Activated T-cell treated with anti-CD3 and anti-CD28 coated beads, Interleukin-2, amount 50 U/mL, for 4 hours (primary cell): ENCODE data around the gene TPP2. TPM values are rescaled to one million over a fixed set of nuclear protein-coding genes. Genes with fewer than 3 reads are reported as not detected.

Source experiments
- ATAC-seq, 2 donors: fragments of 200-7000 bp; cut with Tn5 transposase; one replicate each; pipeline ENCODE4 v1.10.0; 2021
- DNase-seq: peaks from one replicate; pipeline ENCODE4 v3.0.0-alpha.2; 2020
- H3K27me3 Mint-ChIP-seq: one replicate; pipeline ENCODE4 v1.8.0; 2021; ENCODE audit warnings: low read depth, mixed read lengths
- H3K36me3 Mint-ChIP-seq: one replicate; pipeline ENCODE4 v1.8.0; 2022; ENCODE audit warnings: mixed read lengths; ENCODE audit not compliant: insufficient read depth
- H3K4me1 Mint-ChIP-seq: one replicate; pipeline ENCODE4 v1.8.0; 2021; ENCODE audit warnings: low read depth, mixed read lengths
- H3K4me3 Mint-ChIP-seq: one replicate; pipeline ENCODE4 v1.8.0; 2021; ENCODE audit warnings: mild to moderate bottlenecking, moderate library complexity, mixed read lengths
- H3K9me3 Mint-ChIP-seq: one replicate; pipeline ENCODE4 v1.8.0; 2021; ENCODE audit warnings: mixed read lengths
- total RNA-seq, 3 donors: library from RNA; stranded (reverse); gene quantifications; one replicate each; pipeline ENCODE4 v1.2.1, GENCODE V29; 2021

Gene TPP2
- total RNA-seq, result 10 to 100 TPM; 57.7 to 62.0 (median 58.6) TPM

GRCh38 chr13:102596147-102597028, at the start of gene TPP2:
TSS of gene TPP2 (plus strand) at chr13:102596986. CDS start at chr13:102597039, 53 bp downstream.
- H3K4me3 Mint-ChIP-seq, result peak within 1 kb of the TSS; percentile 99
- H3K4me1 Mint-ChIP-seq, result peaks cover 63% of the 10 kb centered on the region
- no peaks in the 10 kb centered on the region for H3K9me3 Mint-ChIP-seq
- DNase-seq (peak; percentile 99), ATAC-seq (peak; percentile 90 to 93)
- H3K27me3 Mint-ChIP-seq, result no peaks in the 10 kb centered on the region
- peaks cover 6% of the 10 kb centered on the region for H3K36me3 Mint-ChIP-seq

GRCh38 chr13:102548811-102549210, 48.0 kb upstream of the TPP2 start:
- Mint-ChIP-seq H3K4me1 (no peaks in the 10 kb centered on the region), H3K27me3 (peaks cover 13% of the 10 kb centered on the region), H3K36me3 (no peaks in the 10 kb centered on the region), H3K9me3 (no peaks in the 10 kb centered on the region), H3K4me3 (no peak overlapping the region)
- no peak for ATAC-seq
- DNase-seq, result no peak

- Mint-ChIP-seq H3K36me3 (no peaks in the 10 kb centered on the region), H3K4me1 (no peaks in the 10 kb centered on the region), H3K9me3 (no peaks in the 10 kb centered on the region), H3K27me3 (peaks cover 11% of the 10 kb centered on the region), H3K4me3 (no peak overlapping the region)
- DNase-seq (no peak), ATAC-seq (no peak)
These were observed 46.3 kb upstream of the TPP2 start for GRCh38 chr13:102550507-102550906.

GRCh38 chr13:102555914-102556553, 40.8 kb upstream of the TPP2 start:
- Mint-ChIP-seq H3K9me3 (no peaks in the 10 kb centered on the region), H3K36me3 (no peaks in the 10 kb centered on the region), H3K27me3 (peaks cover 3% of the 10 kb centered on the region), H3K4me1 (no peaks in the 10 kb centered on the region), H3K4me3 (no peak overlapping the region)
- ATAC-seq (peak in 1 of 2 donors; percentile 40), DNase-seq (no peak)

GRCh38 chr13:102556806-102557205, 40.0 kb upstream of the TPP2 start:
- Mint-ChIP-seq H3K9me3 (no peaks in the 10 kb centered on the region), H3K36me3 (no peaks in the 10 kb centered on the region), H3K27me3 (peaks cover 3% of the 10 kb centered on the region), H3K4me1 (no peaks in the 10 kb centered on the region), H3K4me3 (no peak overlapping the region)
- ATAC-seq (no peak), DNase-seq (no peak)

- no peak for DNase-seq
- peaks cover 3% of the 10 kb centered on the region for H3K27me3 Mint-ChIP-seq
- ATAC-seq, result no peak
- no peaks in the 10 kb centered on the region for H3K4me1 Mint-ChIP-seq
- H3K4me3 Mint-ChIP-seq, result no peak overlapping the region
- H3K9me3 Mint-ChIP-seq, result peaks cover 9% of the 10 kb centered on the region
- no peaks in the 10 kb centered on the region for H3K36me3 Mint-ChIP-seq
These were observed 38.8 kb upstream of the TPP2 start for GRCh38 chr13:102558029-102558428.

- Mint-ChIP-seq H3K27me3 (peaks cover 12% of the 10 kb centered on the region), H3K4me1 (no peaks in the 10 kb centered on the region), H3K4me3 (no peak overlapping the region), H3K36me3 (no peaks in the 10 kb centered on the region), H3K9me3 (peaks cover 9% of the 10 kb centered on the region)
- no peak for DNase-seq
- no peak for ATAC-seq
These were observed 34.9 kb upstream of the TPP2 start for GRCh38 chr13:102561933-102562332.

GRCh38 chr13:102563267-102563666, 33.5 kb upstream of the TPP2 start:
- ATAC-seq (no peak), DNase-seq (no peak)
- Mint-ChIP-seq H3K27me3 (peaks cover 20% of the 10 kb centered on the region), H3K36me3 (no peaks in the 10 kb centered on the region), H3K9me3 (peaks cover 9% of the 10 kb centered on the region), H3K4me1 (no peaks in the 10 kb centered on the region), H3K4me3 (no peak overlapping the region)

GRCh38 chr13:102564564-102564963, 32.2 kb upstream of the TPP2 start:
- H3K4me3 Mint-ChIP-seq, result no peak overlapping the region
- H3K4me1 Mint-ChIP-seq, result no peaks in the 10 kb centered on the region
- no peak for DNase-seq
- no peaks in the 10 kb centered on the region for H3K36me3 Mint-ChIP-seq
- ATAC-seq, result no peak
- peaks cover 9% of the 10 kb centered on the region for H3K9me3 Mint-ChIP-seq
- H3K27me3 Mint-ChIP-seq, result peaks cover 20% of the 10 kb centered on the region

- no peak overlapping the region for H3K4me3 Mint-ChIP-seq
- no peak for ATAC-seq
- DNase-seq, result no peak
- no peaks in the 10 kb centered on the region for H3K36me3 Mint-ChIP-seq
- H3K27me3 Mint-ChIP-seq, result peaks cover 23% of the 10 kb centered on the region
- H3K4me1 Mint-ChIP-seq, result no peaks in the 10 kb centered on the region
- peaks cover 9% of the 10 kb centered on the region for H3K9me3 Mint-ChIP-seq
These were observed 30.3 kb upstream of the TPP2 start for GRCh38 chr13:102566513-102566912.

- no peaks in the 10 kb centered on the region for H3K36me3 Mint-ChIP-seq
- H3K9me3 Mint-ChIP-seq, result no peaks in the 10 kb centered on the region
- DNase-seq (no peak), ATAC-seq (no peak)
- H3K4me3 Mint-ChIP-seq, result no peak overlapping the region
- no peaks in the 10 kb centered on the region for H3K4me1 Mint-ChIP-seq
- peaks cover 20% of the 10 kb centered on the region for H3K27me3 Mint-ChIP-seq
These were observed 28.9 kb upstream of the TPP2 start for GRCh38 chr13:102567857-102568256.

- ATAC-seq, result no peak
- Mint-ChIP-seq H3K27me3 (peaks cover 20% of the 10 kb centered on the region), H3K36me3 (no peaks in the 10 kb centered on the region), H3K4me3 (no peak overlapping the region), H3K4me1 (no peaks in the 10 kb centered on the region), H3K9me3 (no peaks in the 10 kb centered on the region)
- DNase-seq, result no peak
These were observed 27.3 kb upstream of the TPP2 start for GRCh38 chr13:102569488-102569887.

GRCh38 chr13:102571075-102571474, 25.7 kb upstream of the TPP2 start:
- Mint-ChIP-seq H3K9me3 (no peaks in the 10 kb centered on the region), H3K27me3 (peaks cover 15% of the 10 kb centered on the region), H3K36me3 (no peaks in the 10 kb centered on the region), H3K4me1 (no peaks in the 10 kb centered on the region), H3K4me3 (no peak overlapping the region)
- ATAC-seq, result no peak
- no peak for DNase-seq

- DNase-seq, result no peak
- H3K4me3 Mint-ChIP-seq, result no peak overlapping the region
- H3K9me3 Mint-ChIP-seq, result no peaks in the 10 kb centered on the region
- H3K36me3 Mint-ChIP-seq, result no peaks in the 10 kb centered on the region
- no peak for ATAC-seq
- peaks cover 10% of the 10 kb centered on the region for H3K27me3 Mint-ChIP-seq
- H3K4me1 Mint-ChIP-seq, result no peaks in the 10 kb centered on the region
These were observed 24.5 kb upstream of the TPP2 start for GRCh38 chr13:102572323-102572722.
